Breast epithelium (tissue), 4 donors: ENCODE data around the gene UFL1. TPM values are rescaled to one million over a fixed set of nuclear protein-coding genes. Genes with fewer than 3 reads are reported as not detected.

ENCODE experiments used
- DNase-seq, 2 donors: peaks; one replicate each; pipeline ENCODE4 v3.0.0-alpha.2; 2019; ENCODE audit warnings: low spot score in 2 of 2
- H3K27ac ChIP-seq, 2 donors: fragments of 200-600 bp; sonication (generic) in 1 of 2; one replicate each; pipeline ENCODE4 v1.5.1; 2016 to 2019; ENCODE audit warnings: mild to moderate bottlenecking in 1 of 2
- H3K27me3 ChIP-seq, 2 donors: fragments of 200-600 bp; sonication (generic) in 1 of 2; one replicate each; pipeline versions ENCODE4 v1.5.1 to v1.6.0; 2017 to 2019; ENCODE audit warnings: control low read depth in 1 of 2, mild to moderate bottlenecking in 1 of 2
- H3K36me3 ChIP-seq: fragments of 200-600 bp; one replicate; pipeline ENCODE4 v1.5.1; 2019
- H3K4me1 ChIP-seq, 2 donors: fragments of 200-600 bp; sonication (generic); one replicate each; pipeline ENCODE4 v1.5.1; 2016 to 2019; ENCODE audit warnings: control low read depth in 1 of 2
- H3K4me3 ChIP-seq, 3 donors: fragments of 200-600 bp; sonication (generic); 1 replicate in 2 of 3; 2 replicates in 1 of 3; pipeline ENCODE4 v1.5.1; 2016 to 2019; ENCODE audit warnings: mild to moderate bottlenecking in 3 of 3, moderate library complexity in 2 of 3
- H3K9me3 ChIP-seq, 2 donors: fragments of 200-600 bp; sonication (generic) in 1 of 2; one replicate each; pipeline ENCODE4 v1.5.1; 2016 to 2019; ENCODE audit warnings: control low read depth in 1 of 2
- CTCF ChIP-seq, 3 donors: fragments of 450-650 bp; IDR thresholded peaks; one replicate each; pipeline ENCODE4 v1.5.1; 2016 to 2017; ENCODE audit warnings: antibody characterized with exemption in 3 of 3, mild to moderate bottlenecking in 3 of 3, moderate library complexity in 3 of 3
- POLR2A ChIP-seq: fragments of 450-650 bp; IDR thresholded peaks from one replicate; pipeline ENCODE4 v1.6.1; 2016; ENCODE audit warnings: antibody characterized with exemption, mild to moderate bottlenecking, moderate library complexity
- POLR2AphosphoS5 ChIP-seq, 3 donors: sonication (generic); formaldehyde crosslinking; IDR thresholded peaks; one replicate each; pipeline ENCODE4 v1.6.1; 2017; ENCODE audit warnings: antibody characterized with exemption in 3 of 3
- intact Hi-C: fragments of 100-400 bp; cut with DNase I; formaldehyde crosslinking; loops from one replicate; pipeline ENCODE4 v1.15.1; 2023; ENCODE audit warnings: low total_unique reads
- total RNA-seq, 3 donors: library from RNA; depleted of rRNA; stranded (reverse); fragments of >200 nt; gene quantifications; one replicate each; pipeline ENCODE4 v1.1.0, GENCODE V29; 2016

Gene UFL1
- total RNA-seq, 3 donors from 2014 or later = 22.6 to 29.9 (median 28.0) TPM

GRCh38 chr6:96502915-96503314 lies 18.7 kb upstream of the UFL1 start:
- Histone ChIP-seq H3K9me3 (peaks cover 5 to 13% of the 10 kb centered on the region in 2 donors), H3K27me3 (no peaks in the 10 kb centered on the region), H3K36me3 (no peaks in the 10 kb centered on the region), H3K27ac (no peak overlapping the region), H3K4me1 (no peaks in the 10 kb centered on the region), H3K4me3 (no peak overlapping the region)
- no peak for DNase-seq
- no peak for TF ChIP-seq CTCF (IDR thresholded peaks at IDR 0.05)
- TF ChIP-seq POLR2A = no peak
- TF ChIP-seq POLR2AphosphoS5 (IDR thresholded peaks at IDR 0.05) = no peak
- intact Hi-C loops = no loop called here

- intact Hi-C loops = no loop called here
- no peak for DNase-seq
- TF ChIP-seq POLR2AphosphoS5 (IDR thresholded peaks at IDR 0.05) = no peak
- no peak for TF ChIP-seq POLR2A
- no peak for TF ChIP-seq CTCF (IDR thresholded peaks at IDR 0.05)
- Histone ChIP-seq H3K4me1 (no peaks in the 10 kb centered on the region), H3K9me3 (peaks cover 12 to 15% of the 10 kb centered on the region in 2 donors), H3K4me3 (no peak overlapping the region), H3K27ac (no peak overlapping the region), H3K36me3 (no peaks in the 10 kb centered on the region), H3K27me3 (no peaks in the 10 kb centered on the region)
These were observed 16.2 kb upstream of the UFL1 start for GRCh38 chr6:96505363-96505762.

- Histone ChIP-seq H3K9me3 (peaks cover 12 to 15% of the 10 kb centered on the region in 2 donors), H3K4me3 (no peak overlapping the region), H3K36me3 (no peaks in the 10 kb centered on the region), H3K27me3 (no peaks in the 10 kb centered on the region), H3K27ac (no peak overlapping the region), H3K4me1 (no peaks in the 10 kb centered on the region)
- DNase-seq = no peak
- intact Hi-C loops = no loop called here
- no peak for TF ChIP-seq POLR2A
- no peak for TF ChIP-seq CTCF (IDR thresholded peaks at IDR 0.05)
- TF ChIP-seq POLR2AphosphoS5 (IDR thresholded peaks at IDR 0.05) = no peak
These were observed 12.3 kb upstream of the UFL1 start for GRCh38 chr6:96509281-96509680.

GRCh38 chr6:96520171-96521115 lies 1.2 kb upstream of the UFL1 start:
- no peak for TF ChIP-seq POLR2A
- TF ChIP-seq POLR2AphosphoS5 (IDR thresholded peaks at IDR 0.05) = no peak
- TF ChIP-seq CTCF (IDR thresholded peaks at IDR 0.05) = no peak
- no peaks in the 10 kb centered on the region for H3K27me3 ChIP-seq
- H3K36me3 ChIP-seq = no peaks in the 10 kb centered on the region
- H3K4me3 ChIP-seq = peak overlapping the region; percentile 84 to 90 (median 87)
- H3K27ac ChIP-seq = peak overlapping the region in 1 of 2 donors; percentile 95
- intact Hi-C loops = no loop called here
- H3K9me3 ChIP-seq = no peaks in the 10 kb centered on the region
- H3K4me1 ChIP-seq = no peaks in the 10 kb centered on the region
- no peak for DNase-seq

GRCh38 chr6:96521306-96521643 lies 331 bp upstream of the UFL1 start:
- intact Hi-C loops = no loop called here
- H3K9me3 ChIP-seq = no peaks in the 10 kb centered on the region
- TF ChIP-seq POLR2AphosphoS5 (IDR thresholded peaks at IDR 0.05) (no peak), POLR2A (no peak), CTCF (IDR thresholded peaks at IDR 0.05) (no peak)
- no peaks in the 10 kb centered on the region for H3K4me1 ChIP-seq
- peak overlapping the region; percentile 94 to 95 for H3K27ac ChIP-seq
- no peaks in the 10 kb centered on the region for H3K36me3 ChIP-seq
- H3K4me3 ChIP-seq = peak overlapping the region; percentile 84 to 90 (median 87)
- no peaks in the 10 kb centered on the region for H3K27me3 ChIP-seq
- DNase-seq = no peak
